NCI-H128 (cell line): ENCODE data around the gene RIT2.

Source experiments
- DNase-seq: peaks from one replicate; lab custom pipeline; 2025; ENCODE audit not compliant: unreplicated experiment; lab: John Stamatoyannopoulos, UW

RIT2 gene

DNA sequence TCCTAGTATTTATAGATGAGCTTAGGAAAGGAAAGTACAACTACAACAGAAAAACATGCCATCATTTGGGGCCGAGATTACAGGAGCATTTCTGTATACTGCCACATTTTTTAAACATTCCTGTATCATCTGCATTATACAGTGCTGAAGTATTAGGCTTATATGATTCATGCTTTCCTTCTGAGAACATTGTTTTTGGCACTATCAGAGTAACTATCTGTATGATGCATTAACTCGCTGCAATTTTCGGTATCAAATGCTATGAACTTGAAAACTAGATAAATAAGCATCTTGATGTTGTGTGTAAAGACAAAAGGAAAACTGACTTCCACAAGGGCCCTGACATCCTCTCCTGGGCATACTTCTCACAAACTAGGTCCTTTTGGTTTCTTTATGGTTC lies 102.0 kb downstream of the RIT2 start:
- DNase-seq: no peak

DNA sequence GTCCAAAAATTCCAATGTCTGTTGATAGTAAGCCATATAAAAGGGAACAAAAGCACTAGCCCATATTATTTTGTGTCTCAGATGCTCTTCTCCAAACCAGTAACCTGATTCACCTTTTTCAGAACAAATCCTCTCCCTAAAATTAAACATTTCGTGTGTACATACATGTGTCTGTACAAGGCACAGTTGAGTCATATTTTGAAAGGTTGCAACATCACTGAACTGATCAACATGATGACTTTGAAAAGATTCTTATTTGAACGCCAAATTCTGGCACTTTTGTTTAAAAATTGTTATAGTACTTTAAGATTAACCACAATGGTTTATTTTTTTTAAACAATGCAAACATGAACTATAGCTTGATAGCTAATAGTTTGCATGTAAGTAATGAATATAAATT lies 102.5 kb downstream of the RIT2 start:
- DNase-seq: no peak

DNA sequence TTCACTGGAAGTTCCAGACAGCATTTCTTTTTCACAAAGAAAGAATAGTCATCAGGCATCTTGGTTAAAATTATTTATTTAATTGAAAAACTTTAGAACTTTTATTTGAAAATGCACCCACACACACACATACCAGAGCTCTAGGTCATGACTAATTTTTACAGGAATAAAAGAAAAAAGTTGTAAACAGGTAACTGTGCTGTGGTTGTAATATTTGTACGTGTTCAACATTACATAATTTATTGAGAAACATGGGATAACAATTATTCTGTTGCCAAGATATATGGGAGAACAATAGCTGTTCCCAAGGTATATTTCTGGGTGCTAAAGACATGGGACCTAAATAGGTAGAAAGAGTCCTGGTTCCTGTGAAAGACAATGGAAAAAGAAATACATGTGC lies 104.9 kb downstream of the RIT2 start:
- no peak for DNase-seq

DNA sequence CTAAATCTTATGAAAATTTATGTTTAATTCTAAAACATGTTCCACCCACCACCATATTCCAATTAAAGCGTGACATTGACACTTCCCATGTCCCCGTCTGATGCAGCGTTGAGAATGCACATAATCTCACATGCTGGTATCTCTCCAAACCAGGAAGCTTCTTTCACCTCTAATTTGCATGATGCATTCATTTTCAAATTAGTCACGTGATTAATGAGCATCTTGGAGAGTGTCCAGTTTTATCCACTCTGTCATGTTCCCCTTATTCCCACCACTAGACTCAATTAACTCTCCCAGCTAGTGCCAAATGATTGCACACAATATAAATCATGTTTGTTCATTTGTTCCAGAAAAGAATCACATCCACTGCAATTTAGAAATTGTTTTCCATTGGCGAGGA lies 105.8 kb downstream of the RIT2 start:
- DNase-seq: no peak

- DNase-seq: no peak
These were observed 108.1 kb downstream of the RIT2 start for GRCh38 chr18:43007365-43007764.

- DNase-seq: no peak
These were observed 111.1 kb downstream of the RIT2 start for GRCh38 chr18:43004421-43004820.

- no peak for DNase-seq
These were observed 113.7 kb downstream of the RIT2 start for GRCh38 chr18:43001821-43002220.

DNA sequence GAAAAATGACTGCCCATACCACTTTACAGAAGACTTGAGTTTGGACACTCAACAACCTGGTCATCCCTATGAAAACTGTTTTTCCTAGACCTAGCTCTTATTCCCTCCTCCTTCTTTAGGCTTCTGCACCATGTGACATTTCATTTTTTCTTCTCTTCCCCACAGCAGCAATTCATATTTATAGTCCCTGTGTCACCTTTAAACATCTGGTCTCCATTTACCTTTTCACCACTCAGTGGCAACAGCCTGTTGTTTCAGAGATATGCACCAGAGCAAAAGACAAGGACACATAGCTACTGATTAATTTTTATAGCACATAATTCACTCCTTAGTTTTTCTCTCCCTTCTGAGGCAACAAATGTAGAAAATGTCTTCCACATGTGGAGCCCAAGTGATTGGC lies 118.7 kb downstream of the RIT2 start:
- DNase-seq: no peak

DNA sequence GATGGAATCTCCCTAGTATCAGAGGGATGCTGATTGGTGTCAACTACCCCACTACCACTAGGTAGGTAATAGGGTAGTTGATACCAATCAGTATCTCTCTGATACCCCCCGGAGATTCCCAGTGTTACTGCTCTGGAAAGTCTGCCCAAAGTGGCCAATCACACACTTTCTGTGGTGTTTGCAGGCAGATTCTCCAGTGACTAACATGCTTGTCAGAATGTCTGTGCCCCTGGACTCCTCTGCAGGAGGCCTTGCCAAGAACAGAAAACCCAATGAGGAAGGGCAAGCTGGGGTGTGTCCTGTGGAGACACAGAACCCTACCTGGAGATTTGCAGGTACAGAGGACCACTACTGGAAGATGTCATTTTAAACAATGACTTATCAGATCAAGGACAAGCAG lies 135.1 kb downstream of the RIT2 start:
- no peak for DNase-seq

DNA sequence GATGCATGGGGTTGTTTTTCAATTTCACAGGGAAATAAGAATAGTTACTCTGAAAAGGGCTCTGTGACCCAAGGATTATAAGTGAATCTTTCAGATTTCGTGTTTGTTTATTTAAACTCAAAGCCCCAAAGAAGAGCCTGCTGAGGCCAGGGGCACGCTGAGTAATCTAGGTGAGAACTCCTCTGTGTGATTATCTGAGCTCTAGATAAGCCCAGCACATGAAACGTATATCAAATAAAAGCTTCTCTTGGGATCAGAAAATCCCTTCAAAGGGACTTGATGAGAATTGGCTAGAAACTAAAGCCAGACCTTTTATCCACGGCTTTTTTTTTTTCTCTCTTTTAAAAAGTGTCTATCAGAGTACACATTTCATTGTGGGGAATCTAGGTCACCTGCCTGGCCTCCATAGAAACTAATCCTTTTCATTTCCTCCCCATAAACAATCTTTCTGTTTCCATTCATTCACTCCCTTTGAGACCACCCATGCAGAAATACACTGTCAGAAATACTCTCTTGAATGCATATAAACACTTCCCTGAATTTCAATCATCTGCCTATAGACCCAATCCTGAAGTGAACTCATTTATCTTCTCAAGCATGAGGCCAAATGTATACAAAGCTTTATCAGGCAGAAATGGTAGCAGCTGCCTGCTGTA lies 137.4 kb downstream of the RIT2 start:
- peak; percentile 30 for DNase-seq

DNA sequence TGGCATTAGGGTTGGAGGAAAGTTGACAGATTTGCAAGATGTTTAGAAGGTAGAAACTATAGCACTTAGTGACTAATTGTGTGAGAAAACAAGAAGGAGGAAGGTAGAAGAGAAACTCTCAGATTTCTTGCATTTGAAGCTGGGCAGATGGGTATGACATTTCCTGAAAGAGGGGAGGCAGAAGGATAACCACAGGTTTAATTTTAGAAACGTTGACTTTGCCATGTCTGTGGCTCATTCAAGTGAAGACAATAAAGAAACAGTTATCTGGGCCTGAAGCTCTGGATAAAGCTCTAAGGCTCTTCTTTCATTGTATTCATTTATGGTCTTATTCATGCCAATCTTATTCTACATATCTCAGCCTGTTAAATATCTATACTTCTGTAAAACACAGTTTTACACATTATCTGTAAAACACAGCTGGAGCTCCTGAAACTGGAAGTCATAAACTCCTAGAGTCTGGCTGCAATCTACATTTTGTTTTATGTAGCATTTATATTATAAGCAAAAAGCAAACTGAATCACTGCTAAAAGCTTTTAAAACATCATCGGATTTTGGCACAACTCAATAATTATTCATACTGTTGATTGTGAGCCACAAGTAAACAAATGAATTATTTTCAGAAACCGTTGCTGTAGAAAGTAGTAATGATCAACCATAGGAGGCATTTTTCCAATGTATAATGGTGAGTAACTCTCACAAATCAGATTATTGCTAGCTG lies 138.5 kb downstream of the RIT2 start:
- no peak for DNase-seq

DNA sequence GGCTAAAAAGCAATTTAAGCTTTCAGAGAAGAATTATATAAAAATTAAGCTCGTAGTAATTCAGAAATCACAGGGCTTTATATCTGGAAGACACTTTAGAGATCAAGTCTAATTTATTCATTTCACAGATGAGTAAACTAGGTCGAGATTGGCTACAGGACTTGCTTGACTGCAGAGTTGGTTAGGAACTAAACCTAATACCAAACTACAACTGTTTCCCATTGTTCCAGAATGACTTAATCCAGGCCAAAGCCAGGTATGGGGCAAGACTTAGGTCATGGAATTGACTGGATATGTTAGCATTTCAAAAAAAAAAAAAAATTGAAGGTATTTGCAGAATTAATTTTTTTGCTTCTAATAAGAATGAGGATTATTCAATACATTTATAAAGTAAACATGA lies 146.1 kb downstream of the RIT2 start:
- no peak for DNase-seq

DNA sequence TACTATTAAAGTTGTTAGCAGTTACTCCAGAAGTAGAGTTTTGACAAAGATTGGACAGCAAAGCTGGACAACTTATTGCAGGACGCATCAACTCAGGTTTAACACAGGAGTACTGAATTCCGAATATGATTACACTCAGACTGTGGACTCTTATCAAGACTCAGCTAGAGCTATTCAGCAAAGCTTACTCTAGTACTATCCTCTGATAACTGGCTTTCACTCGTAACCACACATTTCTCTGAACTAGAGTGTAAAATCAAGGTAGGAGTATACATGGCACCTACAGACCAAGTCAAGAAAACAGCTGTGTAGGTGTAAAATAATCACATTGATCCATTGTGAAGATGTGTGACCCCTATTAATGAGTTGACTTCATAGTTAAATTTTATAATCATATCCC lies 154.2 kb downstream of the RIT2 start:
- no peak for DNase-seq

GRCh38 chr18:42959528-42959927 lies 156.0 kb downstream of the RIT2 start:
- no peak for DNase-seq

GRCh38 chr18:42958353-42958752 lies 157.1 kb downstream of the RIT2 start:
- DNase-seq: no peak

DNA sequence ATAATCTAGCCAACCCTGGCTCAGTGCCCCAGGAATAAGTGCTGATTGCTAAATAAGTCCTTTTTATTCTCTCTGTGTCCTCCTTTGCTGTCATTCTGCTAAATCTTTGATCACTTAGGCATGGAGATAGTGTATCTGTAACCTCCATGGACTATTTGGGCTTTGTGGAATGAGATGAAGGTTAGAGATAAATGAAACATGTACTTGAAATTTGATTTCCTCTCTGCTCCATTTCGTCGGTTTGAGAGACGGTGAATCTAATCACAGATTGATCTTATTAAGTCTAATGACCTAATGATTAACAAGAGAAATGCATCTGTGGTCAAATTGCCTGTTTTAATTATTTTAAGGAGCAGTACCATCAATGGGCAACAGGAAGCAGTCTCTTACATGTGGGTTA lies 159.2 kb downstream of the RIT2 start:
- DNase-seq: no peak

GRCh38 chr18:42954887-42955286 lies 160.6 kb downstream of the RIT2 start:
- no peak for DNase-seq

GRCh38 chr18:42953306-42953705 lies 162.2 kb downstream of the RIT2 start:
- DNase-seq: no peak

GRCh38 chr18:42950732-42951131 lies 164.8 kb downstream of the RIT2 start:
- DNase-seq: no peak

DNA sequence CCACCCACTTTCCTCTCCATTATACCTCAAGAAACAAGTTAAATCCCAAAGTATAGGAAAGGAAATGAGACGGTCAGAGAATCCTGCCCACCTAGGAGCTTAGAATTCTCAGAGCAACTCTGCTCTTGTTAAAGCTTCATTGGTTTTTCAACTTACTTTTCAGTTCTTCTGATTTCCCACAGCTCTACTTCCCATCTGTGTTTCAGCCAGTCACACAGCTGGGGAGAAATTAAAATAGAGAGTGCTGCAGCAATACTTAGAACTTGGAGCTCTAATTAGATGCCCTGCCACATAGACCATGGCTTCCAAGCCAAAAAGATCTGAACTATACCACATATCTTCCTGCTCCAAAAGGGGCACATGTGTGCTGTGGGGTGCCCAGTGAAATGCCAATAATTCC lies 166.7 kb downstream of the RIT2 start:
- DNase-seq: no peak

- DNase-seq: no peak
These were observed 173.6 kb downstream of the RIT2 start for GRCh38 chr18:42941860-42942259.

DNA sequence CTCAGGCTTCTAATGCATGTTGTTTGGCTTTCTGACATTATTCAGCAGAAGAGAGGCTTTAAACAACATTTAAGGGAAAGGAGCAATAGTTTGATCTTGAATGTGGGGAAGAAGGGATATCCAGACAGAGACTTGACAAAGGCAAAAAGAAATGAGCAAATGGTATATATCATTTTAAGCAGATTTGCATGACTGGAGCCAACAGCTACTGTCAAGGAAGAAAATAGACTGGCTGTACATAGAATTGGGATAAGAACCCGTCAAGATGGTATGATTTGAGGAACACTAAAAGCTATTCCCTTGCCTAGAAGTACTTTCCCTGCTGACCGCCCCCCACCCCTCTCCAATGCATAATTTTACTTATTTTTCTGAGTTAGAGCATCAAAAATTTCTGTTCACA lies 174.5 kb downstream of the RIT2 start:
- DNase-seq: no peak

GRCh38 chr18:42937436-42937835 lies 178.0 kb downstream of the RIT2 start:
- no peak for DNase-seq
